DOHH2 (cell line): ENCODE data around the gene GTF3C1.

Source experiments
- H3F3A ChIP-seq: fragments of 200-600 bp; sonication (generic), shearing (Covaris generic); 2 replicates; pipeline ENCODE4 v1.6.0; 2016; ENCODE audit warnings: antibody characterized with exemption, mild to moderate bottlenecking; ENCODE audit not compliant: control insufficient read depth, insufficient read depth
- H3K27ac ChIP-seq: fragments of 200-600 bp; sonication (generic); 2 replicates; pipeline ENCODE4 v1.5.1; 2014; ENCODE audit warnings: low read depth, mild to moderate bottlenecking, low read length, moderate library complexity
- H3K27me3 ChIP-seq: fragments of 200-600 bp; sonication (generic); 2 replicates; pipeline ENCODE4 v1.6.1; 2014; ENCODE audit warnings: mild to moderate bottlenecking, low read length, mixed read lengths; ENCODE audit not compliant: control insufficient read depth
- H3K36me3 ChIP-seq: fragments of 200-600 bp; sonication (generic); 2 replicates; pipeline ENCODE4 v1.6.1; 2014; ENCODE audit warnings: mild to moderate bottlenecking, low read length, moderate library complexity, mixed read lengths; ENCODE audit not compliant: control insufficient read depth
- H3K4me1 ChIP-seq: fragments of 200-600 bp; sonication (generic); 2 replicates; pipeline ENCODE4 v1.6.1; 2014; ENCODE audit warnings: mild to moderate bottlenecking, low read length, mixed read lengths; ENCODE audit not compliant: control insufficient read depth
- H3K4me2 ChIP-seq: fragments of 200-600 bp; sonication (generic); 2 replicates; pipeline ENCODE4 v1.6.0; 2014; ENCODE audit warnings: mild to moderate bottlenecking, low read length, moderate library complexity
- H3K4me3 ChIP-seq: fragments of 200-600 bp; sonication (generic); 2 replicates; pipeline ENCODE4 v1.5.1; 2014; ENCODE audit warnings: mild to moderate bottlenecking, low read length, mixed read lengths
- H3K79me2 ChIP-seq: fragments of 200-600 bp; sonication (generic); 2 replicates; pipeline ENCODE4 v1.6.1; 2014; ENCODE audit warnings: mild to moderate bottlenecking, low read length, mixed read lengths; ENCODE audit not compliant: control insufficient read depth
- H3K9me2 ChIP-seq: fragments of 200-600 bp; sonication (generic); replicated peaks from 2 replicates; pipeline ENCODE4 v1.6.1; 2014; ENCODE audit warnings: mild to moderate bottlenecking, low read length, mixed read lengths; ENCODE audit not compliant: control insufficient read depth
- H3K9me3 ChIP-seq: fragments of 200-600 bp; sonication (generic); 2 replicates; pipeline ENCODE4 v1.6.1; 2014; ENCODE audit warnings: antibody characterized with exemption, low read length, mixed read lengths; ENCODE audit not compliant: control insufficient read depth, insufficient read depth
- H4K20me1 ChIP-seq: fragments of 200-600 bp; sonication (generic); 2 replicates; pipeline ENCODE4 v1.6.0; 2014; ENCODE audit warnings: low read depth, mild to moderate bottlenecking, antibody characterized with exemption, low read length, moderate library complexity; ENCODE audit not compliant: control insufficient read depth, insufficient read depth
- CTCF ChIP-seq: fragments of 200-600 bp; sonication (generic); IDR thresholded peaks from one replicate; pipeline ENCODE4 v1.5.1; 2014; ENCODE audit warnings: antibody characterized with exemption, mild to moderate bottlenecking, low read depth, low read length; ENCODE audit not compliant: poor library complexity, severe bottlenecking
- EZH2phosphoT487 ChIP-seq: fragments of 200-600 bp; sonication (generic); IDR thresholded peaks from 2 replicates; pipeline ENCODE4 v1.6.1; 2017; ENCODE audit warnings: borderline replicate concordance, mild to moderate bottlenecking, antibody characterized with exemption, low read length, moderate library complexity, mixed read lengths

GTF3C1 gene

DNA sequence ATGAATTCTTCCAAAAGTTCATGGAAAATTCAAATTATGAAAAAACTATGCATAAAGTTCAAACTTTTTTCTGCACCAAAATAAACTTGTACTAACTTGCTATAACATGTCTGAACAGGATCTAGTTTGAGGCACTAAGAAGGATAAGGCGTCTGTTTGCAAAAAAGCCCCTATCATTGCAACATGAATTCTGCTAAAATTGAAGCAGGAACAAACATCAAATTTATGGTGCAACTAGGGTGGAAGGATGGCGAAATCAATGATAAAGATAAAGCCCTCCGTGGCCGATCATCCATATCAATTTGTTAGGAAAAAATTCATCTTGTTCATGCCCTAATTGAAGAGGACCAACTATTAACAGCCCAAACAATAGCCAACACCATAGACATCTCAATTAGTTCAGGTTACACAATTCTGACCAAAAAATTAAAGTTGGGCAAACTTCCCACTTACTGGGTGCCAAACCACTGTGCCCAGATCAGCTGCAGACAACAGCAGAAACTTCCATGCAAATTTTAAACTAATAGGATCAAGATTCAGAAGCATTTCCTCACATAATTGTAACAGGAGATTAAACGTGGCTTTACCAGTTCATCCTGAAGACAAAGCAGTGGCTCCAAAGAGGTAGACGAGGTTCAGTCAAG, 134.8 kb downstream of the GTF3C1 start:
- H3K36me3 ChIP-seq = peaks cover 46% of the 10 kb centered on the region
- H3K4me2 ChIP-seq = no peak overlapping the region
- H3K27ac ChIP-seq = no peak overlapping the region
- H3K4me3 ChIP-seq = no peak overlapping the region
- H3K27me3 ChIP-seq = no peaks in the 10 kb centered on the region
- no peaks in the 10 kb centered on the region for H4K20me1 ChIP-seq
- H3K9me2 ChIP-seq = no peaks in the 10 kb centered on the region
- H3K4me1 ChIP-seq = peaks cover 9% of the 10 kb centered on the region
- TF ChIP-seq EZH2phosphoT487 (no peak), CTCF (no peak)
- H3K9me3 ChIP-seq = peaks cover 3% of the 10 kb centered on the region; the same call in 1 of the 2 replicates
- peaks cover 47% of the 10 kb centered on the region for H3K79me2 ChIP-seq
- peaks cover 4% of the 10 kb centered on the region; the same call in 1 of the 2 replicates for H3F3A ChIP-seq

DNA sequence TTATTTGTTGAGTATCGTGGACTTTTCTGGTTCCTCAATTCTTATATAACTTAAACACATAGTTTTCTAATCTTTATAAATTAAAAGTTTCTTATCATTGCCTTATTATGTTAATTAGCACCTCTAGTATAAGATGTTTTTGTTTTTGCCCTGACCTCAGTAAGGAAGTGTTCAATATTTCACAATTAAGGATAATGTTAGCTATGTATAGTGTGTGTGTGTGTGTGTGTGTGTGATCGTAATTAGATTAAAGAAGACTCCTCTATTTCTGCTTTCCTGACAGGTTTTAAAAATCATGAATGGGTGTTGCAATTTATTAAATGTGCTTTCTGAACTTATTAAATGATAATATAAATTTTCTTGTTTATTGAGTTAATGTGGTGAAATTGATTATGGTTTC, 135.8 kb downstream of the GTF3C1 start:
- Histone ChIP-seq H3K4me2 (no peak overlapping the region), H3K4me3 (no peak overlapping the region), H3K4me1 (peaks cover 17% of the 10 kb centered on the region), H3F3A (peaks cover 4% of the 10 kb centered on the region; the same call in 1 of the 2 replicates), H3K27me3 (no peaks in the 10 kb centered on the region), H3K36me3 (peaks cover 48% of the 10 kb centered on the region), H3K79me2 (peaks cover 54% of the 10 kb centered on the region), H3K9me2 (no peaks in the 10 kb centered on the region), H3K27ac (no peak overlapping the region), H3K9me3 (0 out of 2 replicates have a peak, but pooled peaks cover 3% of the 10 kb centered on the region), H4K20me1 (no peaks in the 10 kb centered on the region)
- no peak for TF ChIP-seq EZH2phosphoT487
- TF ChIP-seq CTCF = no peak

- H3K9me3 ChIP-seq = 0 out of 2 replicates have a peak, but pooled peaks cover 3% of the 10 kb centered on the region
- peaks cover 11% of the 10 kb centered on the region for H3F3A ChIP-seq
- H4K20me1 ChIP-seq = no peaks in the 10 kb centered on the region
- no peaks in the 10 kb centered on the region for H3K27me3 ChIP-seq
- H3K4me1 ChIP-seq = peaks cover 49% of the 10 kb centered on the region
- no peak overlapping the region for H3K4me3 ChIP-seq
- H3K4me2 ChIP-seq = no peak overlapping the region
- TF ChIP-seq EZH2phosphoT487 (no peak), CTCF (no peak)
- H3K27ac ChIP-seq = no peak overlapping the region
- peaks cover 59% of the 10 kb centered on the region for H3K36me3 ChIP-seq
- no peaks in the 10 kb centered on the region for H3K9me2 ChIP-seq
- peaks cover 77% of the 10 kb centered on the region for H3K79me2 ChIP-seq
These were observed 139.0 kb downstream of the GTF3C1 start for GRCh38 chr16:27410761-27411160.
